Heart left ventricle (tissue), 13 donors: ENCODE results near the gene RSU1.

Experiments used
- CTCF ChIP-seq, 12 donors: fragments of 200-600 bp; sonication (generic) in 4 of 12; IDR thresholded peaks; one replicate each; pipeline versions ENCODE4 v1.5.0 to v1.8.0; 2018 to 2022; ENCODE audit warnings: antibody characterized with exemption in 12 of 12, mild to moderate bottlenecking in 5 of 12
- POLR2A ChIP-seq, 2 donors: fragments of 450-650 bp; IDR thresholded peaks; one replicate each; pipeline ENCODE4 v1.6.1; 2017; ENCODE audit warnings: antibody characterized with exemption in 2 of 2, mild to moderate bottlenecking in 2 of 2, moderate library complexity in 2 of 2
- donor health status: ischemic (EF 13 %, LVEDD 7.1; RV severe dilation, severe dysfunction).
- donor health status: DM: no; HTN: yes; CAD: no.
- donor health status: DM: no; HTN: no; CAD: no.
- donor health status: ischemic (EF 25% LVEDD 6.9; RV normal size, moderate dysfunction).
- donor health status: ischemic (EF 25% LVEDD 5.7; RV mildly dilated, moderate dysfunction).
- donor health status: ischemic (EF 35%, LVEDD 5.7; RV mildly dilated, moderate dysfunction).
- donor health status: nonischemic (EF 11% LVEDD 7.7; RV severe dilation, severe dysfunction).
- donor health status: DM: yes; HTN: yes; CAD: no.
- donor health status: PGD.
- donor health status: ischemic (EF 29% LVEDD 5.4; RV normal size, mild dysfunction).
- donor health status: nonischemic (EF 23%, LVEDD 6.1; RV moderate dilation, normal function).

DNA sequence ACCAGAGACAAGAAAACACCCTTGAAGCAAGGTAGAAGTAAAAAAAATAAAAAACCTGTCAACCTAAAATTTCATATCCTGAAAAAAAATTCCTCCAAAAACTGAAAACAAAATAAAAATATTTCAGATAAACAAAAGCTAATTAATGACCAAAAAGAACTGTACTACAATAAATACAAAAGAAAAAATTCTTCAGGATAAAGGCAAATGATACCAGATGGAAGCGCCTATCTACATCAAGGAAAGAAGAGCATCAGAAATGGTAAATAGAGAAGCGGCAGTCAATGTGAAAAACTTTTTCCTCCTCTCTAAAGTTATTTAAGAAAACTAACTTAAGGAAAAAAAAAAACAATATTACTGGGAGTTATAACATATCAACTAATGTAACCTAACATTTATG lies 79.8 kb downstream of the RSU1 start:
- TF ChIP-seq CTCF (IDR thresholded peaks at IDR 0.05) (no peak), POLR2A (IDR thresholded peaks at IDR 0.05) (no peak)
